Duodenal mucosa (tissue), 2 donors: ENCODE results near the gene EPHA8.

Experiments used
- H3K27ac ChIP-seq: one replicate; pipeline ENCODE4 v1.7.0; 2013; ENCODE audit warnings: low read depth, low read length
- H3K27me3 ChIP-seq, 2 donors: one replicate each; pipeline ENCODE4 v1.7.0; 2013; ENCODE audit warnings: low read length in 2 of 2, control low read depth in 1 of 2; ENCODE audit not compliant: insufficient read depth in 2 of 2, control insufficient read depth in 1 of 2
- H3K36me3 ChIP-seq, 2 donors: one replicate each; pipeline ENCODE4 v1.7.0; 2013; ENCODE audit warnings: low read length in 2 of 2, control low read depth in 1 of 2; ENCODE audit not compliant: insufficient read depth in 2 of 2, control insufficient read depth in 1 of 2
- H3K4me1 ChIP-seq, 2 donors: one replicate each; pipeline ENCODE4 v1.7.0; 2013; ENCODE audit warnings: low read length in 2 of 2, control low read depth in 1 of 2; ENCODE audit not compliant: insufficient read depth in 2 of 2, control insufficient read depth in 1 of 2
- H3K4me3 ChIP-seq, 2 donors: one replicate each; pipeline ENCODE4 v1.7.0; 2013; ENCODE audit warnings: low read length in 2 of 2, low read depth in 1 of 2
- H3K9ac ChIP-seq, 2 donors: one replicate each; pipeline ENCODE4 v1.7.0; 2013; ENCODE audit warnings: low read length in 2 of 2, low read depth in 1 of 2
- H3K9me3 ChIP-seq, 2 donors: one replicate each; pipeline ENCODE4 v1.7.0; 2013; ENCODE audit warnings: low read length in 2 of 2, control low read depth in 1 of 2; ENCODE audit not compliant: control insufficient read depth in 1 of 2

Gene EPHA8

GRCh38 chr1:22526098-22526497 is 37.2 kb upstream of the EPHA8 start:
- H3K4me3 ChIP-seq = no peak overlapping the region
- no peaks in the 10 kb centered on the region for H3K9me3 ChIP-seq
- peaks cover 48 to 67% of the 10 kb centered on the region in 2 donors for H3K36me3 ChIP-seq
- no peaks in the 10 kb centered on the region for H3K27me3 ChIP-seq
- H3K9ac ChIP-seq = no peak overlapping the region
- no peak overlapping the region for H3K27ac ChIP-seq
- peaks cover 4 to 13% of the 10 kb centered on the region in 2 donors for H3K4me1 ChIP-seq

- peaks cover 10 to 18% of the 10 kb centered on the region in 2 donors for H3K4me1 ChIP-seq
- H3K36me3 ChIP-seq = peaks cover 42 to 61% of the 10 kb centered on the region in 2 donors
- no peaks in the 10 kb centered on the region for H3K27me3 ChIP-seq
- no peak overlapping the region for H3K9ac ChIP-seq
- no peak overlapping the region for H3K4me3 ChIP-seq
- H3K9me3 ChIP-seq = no peaks in the 10 kb centered on the region
- H3K27ac ChIP-seq = no peak overlapping the region
These were observed 36.6 kb upstream of the EPHA8 start for GRCh38 chr1:22526677-22527076.

- Histone ChIP-seq H3K9ac (no peak overlapping the region), H3K27me3 (no peaks in the 10 kb centered on the region), H3K4me3 (no peak overlapping the region), H3K27ac (no peak overlapping the region), H3K9me3 (no peaks in the 10 kb centered on the region), H3K36me3 (peaks cover 38 to 57% of the 10 kb centered on the region in 2 donors), H3K4me1 (peaks cover 11 to 19% of the 10 kb centered on the region in 2 donors)
These were observed 36.2 kb upstream of the EPHA8 start for GRCh38 chr1:22527122-22527521.

GRCh38 chr1:22527555-22528296 is 35.6 kb upstream of the EPHA8 start:
- H3K4me3 ChIP-seq = no peak overlapping the region
- no peak overlapping the region for H3K9ac ChIP-seq
- H3K9me3 ChIP-seq = no peaks in the 10 kb centered on the region
- H3K36me3 ChIP-seq = peaks cover 38 to 53% of the 10 kb centered on the region in 2 donors
- H3K27ac ChIP-seq = no peak overlapping the region
- H3K27me3 ChIP-seq = no peaks in the 10 kb centered on the region
- peaks cover 11 to 19% of the 10 kb centered on the region in 2 donors for H3K4me1 ChIP-seq

- Histone ChIP-seq H3K4me1 (peaks cover 11 to 19% of the 10 kb centered on the region in 2 donors), H3K27ac (no peak overlapping the region), H3K4me3 (no peak overlapping the region), H3K36me3 (peaks cover 35 to 53% of the 10 kb centered on the region in 2 donors), H3K9me3 (no peaks in the 10 kb centered on the region), H3K27me3 (no peaks in the 10 kb centered on the region), H3K9ac (no peak overlapping the region)
These were observed 34.8 kb upstream of the EPHA8 start for GRCh38 chr1:22528451-22528850.

GRCh38 chr1:22529901-22530621 is 33.2 kb upstream of the EPHA8 start:
- Histone ChIP-seq H3K9me3 (no peaks in the 10 kb centered on the region), H3K9ac (no peak overlapping the region), H3K27ac (no peak overlapping the region), H3K4me1 (peaks cover 11 to 19% of the 10 kb centered on the region in 2 donors), H3K36me3 (peaks cover 20 to 39% of the 10 kb centered on the region in 2 donors), H3K27me3 (no peaks in the 10 kb centered on the region), H3K4me3 (no peak overlapping the region)

- Histone ChIP-seq H3K9ac (no peak overlapping the region), H3K27me3 (no peaks in the 10 kb centered on the region), H3K27ac (no peak overlapping the region), H3K9me3 (no peaks in the 10 kb centered on the region), H3K4me3 (no peak overlapping the region), H3K36me3 (peaks cover 16 to 34% of the 10 kb centered on the region in 2 donors), H3K4me1 (peaks cover 11 to 19% of the 10 kb centered on the region in 2 donors)
These were observed 32.6 kb upstream of the EPHA8 start for GRCh38 chr1:22530715-22531114.

- no peaks in the 10 kb centered on the region for H3K27me3 ChIP-seq
- no peak overlapping the region for H3K9ac ChIP-seq
- H3K4me1 ChIP-seq = peaks cover 11 to 19% of the 10 kb centered on the region in 2 donors
- no peak overlapping the region for H3K27ac ChIP-seq
- no peaks in the 10 kb centered on the region for H3K9me3 ChIP-seq
- no peak overlapping the region for H3K4me3 ChIP-seq
- H3K36me3 ChIP-seq = peaks cover 11 to 28% of the 10 kb centered on the region in 2 donors
These were observed 32.0 kb upstream of the EPHA8 start for GRCh38 chr1:22531251-22531650.

- Histone ChIP-seq H3K36me3 (peaks cover 0 to 10% of the 10 kb centered on the region in 2 donors), H3K27ac (no peak overlapping the region), H3K4me1 (peaks cover 11 to 19% of the 10 kb centered on the region in 2 donors), H3K9ac (no peak overlapping the region), H3K27me3 (no peaks in the 10 kb centered on the region), H3K4me3 (no peak overlapping the region), H3K9me3 (no peaks in the 10 kb centered on the region)
These were observed 29.9 kb upstream of the EPHA8 start for GRCh38 chr1:22533244-22533895.

- H3K36me3 ChIP-seq = peaks cover 0 to 5% of the 10 kb centered on the region in 2 donors
- H3K9me3 ChIP-seq = no peaks in the 10 kb centered on the region
- no peak overlapping the region for H3K4me3 ChIP-seq
- H3K4me1 ChIP-seq = peaks cover 11 to 17% of the 10 kb centered on the region in 2 donors
- no peaks in the 10 kb centered on the region for H3K27me3 ChIP-seq
- no peak overlapping the region for H3K9ac ChIP-seq
- H3K27ac ChIP-seq = no peak overlapping the region
These were observed 28.3 kb upstream of the EPHA8 start for GRCh38 chr1:22534951-22535350.
